Measurements from ENCODE around the gene ANKRD36C.
"Not testable (repeated sequence)": the region's sequence is repeated elsewhere in the genome, so short reads cannot be mapped to it uniquely, and the experiment has no call there.

GRCh38 chr2:96012792-96013264 is 21.2 kb upstream of the ANKRD36C start:
- not testable (repeated sequence) for TF ChIP-seq CTCF (IDR thresholded peaks at IDR 0.05; ENCODE audit: low read depth, low read length, missing input control); RAD21 (IDR thresholded peaks at IDR 0.05); YY1 (IDR thresholded peaks at IDR 0.05); TAF1 (conservative IDR thresholded peaks at IDR 0.05); GABPA (IDR thresholded peaks at IDR 0.05 in 1 of 2, conservative IDR thresholded peaks at IDR 0.05 in 1 of 2); ATF3 (IDR thresholded peaks at IDR 0.05); SP1 (IDR thresholded peaks at IDR 0.05); RXRA (IDR thresholded peaks at IDR 0.05); MAX (IDR thresholded peaks at IDR 0.05); JUND (IDR thresholded peaks at IDR 0.05); HNF4G (IDR thresholded peaks at IDR 0.05); EGR1 (IDR thresholded peaks at IDR 0.05; ENCODE audit: low read depth in 2 of 2)
- TF ChIP-seq, protein P1, sequence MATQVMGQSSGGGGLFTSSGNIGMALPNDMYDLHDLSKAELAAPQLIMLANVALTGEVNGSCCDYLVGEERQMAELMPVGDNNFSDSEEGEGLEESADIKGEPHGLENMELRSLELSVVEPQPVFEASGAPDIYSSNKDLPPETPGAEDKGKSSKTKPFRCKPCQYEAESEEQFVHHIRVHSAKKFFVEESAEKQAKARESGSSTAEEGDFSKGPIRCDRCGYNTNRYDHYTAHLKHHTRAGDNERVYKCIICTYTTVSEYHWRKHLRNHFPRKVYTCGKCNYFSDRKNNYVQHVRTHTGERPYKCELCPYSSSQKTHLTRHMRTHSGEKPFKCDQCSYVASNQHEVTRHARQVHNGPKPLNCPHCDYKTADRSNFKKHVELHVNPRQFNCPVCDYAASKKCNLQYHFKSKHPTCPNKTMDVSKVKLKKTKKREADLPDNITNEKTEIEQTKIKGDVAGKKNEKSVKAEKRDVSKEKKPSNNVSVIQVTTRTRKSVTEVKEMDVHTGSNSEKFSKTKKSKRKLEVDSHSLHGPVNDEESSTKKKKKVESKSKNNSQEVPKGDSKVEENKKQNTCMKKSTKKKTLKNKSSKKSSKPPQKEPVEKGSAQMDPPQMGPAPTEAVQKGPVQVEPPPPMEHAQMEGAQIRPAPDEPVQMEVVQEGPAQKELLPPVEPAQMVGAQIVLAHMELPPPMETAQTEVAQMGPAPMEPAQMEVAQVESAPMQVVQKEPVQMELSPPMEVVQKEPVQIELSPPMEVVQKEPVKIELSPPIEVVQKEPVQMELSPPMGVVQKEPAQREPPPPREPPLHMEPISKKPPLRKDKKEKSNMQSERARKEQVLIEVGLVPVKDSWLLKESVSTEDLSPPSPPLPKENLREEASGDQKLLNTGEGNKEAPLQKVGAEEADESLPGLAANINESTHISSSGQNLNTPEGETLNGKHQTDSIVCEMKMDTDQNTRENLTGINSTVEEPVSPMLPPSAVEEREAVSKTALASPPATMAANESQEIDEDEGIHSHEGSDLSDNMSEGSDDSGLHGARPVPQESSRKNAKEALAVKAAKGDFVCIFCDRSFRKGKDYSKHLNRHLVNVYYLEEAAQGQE (IDR thresholded peaks at IDR 0.05), result not testable (repeated sequence)
- TF ChIP-seq, protein P2, sequence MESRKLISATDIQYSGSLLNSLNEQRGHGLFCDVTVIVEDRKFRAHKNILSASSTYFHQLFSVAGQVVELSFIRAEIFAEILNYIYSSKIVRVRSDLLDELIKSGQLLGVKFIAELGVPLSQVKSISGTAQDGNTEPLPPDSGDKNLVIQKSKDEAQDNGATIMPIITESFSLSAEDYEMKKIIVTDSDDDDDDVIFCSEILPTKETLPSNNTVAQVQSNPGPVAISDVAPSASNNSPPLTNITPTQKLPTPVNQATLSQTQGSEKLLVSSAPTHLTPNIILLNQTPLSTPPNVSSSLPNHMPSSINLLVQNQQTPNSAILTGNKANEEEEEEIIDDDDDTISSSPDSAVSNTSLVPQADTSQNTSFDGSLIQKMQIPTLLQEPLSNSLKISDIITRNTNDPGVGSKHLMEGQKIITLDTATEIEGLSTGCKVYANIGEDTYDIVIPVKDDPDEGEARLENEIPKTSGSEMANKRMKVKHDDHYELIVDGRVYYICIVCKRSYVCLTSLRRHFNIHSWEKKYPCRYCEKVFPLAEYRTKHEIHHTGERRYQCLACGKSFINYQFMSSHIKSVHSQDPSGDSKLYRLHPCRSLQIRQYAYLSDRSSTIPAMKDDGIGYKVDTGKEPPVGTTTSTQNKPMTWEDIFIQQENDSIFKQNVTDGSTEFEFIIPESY (IDR thresholded peaks at IDR 0.05), result not testable (repeated sequence)
